ENCODE data around the gene TRHDE.

GRCh38 chr12:72272731-72273498 is 745 bp downstream of the TRHDE start:
- TF ChIP-seq, protein P1, sequence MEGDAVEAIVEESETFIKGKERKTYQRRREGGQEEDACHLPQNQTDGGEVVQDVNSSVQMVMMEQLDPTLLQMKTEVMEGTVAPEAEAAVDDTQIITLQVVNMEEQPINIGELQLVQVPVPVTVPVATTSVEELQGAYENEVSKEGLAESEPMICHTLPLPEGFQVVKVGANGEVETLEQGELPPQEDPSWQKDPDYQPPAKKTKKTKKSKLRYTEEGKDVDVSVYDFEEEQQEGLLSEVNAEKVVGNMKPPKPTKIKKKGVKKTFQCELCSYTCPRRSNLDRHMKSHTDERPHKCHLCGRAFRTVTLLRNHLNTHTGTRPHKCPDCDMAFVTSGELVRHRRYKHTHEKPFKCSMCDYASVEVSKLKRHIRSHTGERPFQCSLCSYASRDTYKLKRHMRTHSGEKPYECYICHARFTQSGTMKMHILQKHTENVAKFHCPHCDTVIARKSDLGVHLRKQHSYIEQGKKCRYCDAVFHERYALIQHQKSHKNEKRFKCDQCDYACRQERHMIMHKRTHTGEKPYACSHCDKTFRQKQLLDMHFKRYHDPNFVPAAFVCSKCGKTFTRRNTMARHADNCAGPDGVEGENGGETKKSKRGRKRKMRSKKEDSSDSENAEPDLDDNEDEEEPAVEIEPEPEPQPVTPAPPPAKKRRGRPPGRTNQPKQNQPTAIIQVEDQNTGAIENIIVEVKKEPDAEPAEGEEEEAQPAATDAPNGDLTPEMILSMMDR (IDR thresholded peaks at IDR 0.05) = no peak
- TF ChIP-seq EP300 (IDR thresholded peaks at IDR 0.05) = no peak
